Stimulated activated CD8-positive, alpha-beta memory T cell treated with anti-CD3 and anti-CD28 coated beads, Interleukin-7, amount 100 ng/mL, for 24 hours (primary cell): Measurements from ENCODE around the gene TTPAL.

Experiments used
- DNase-seq: peaks from one replicate; pipeline ENCODE4 v3.0.0-alpha.2; 2020; ENCODE audit warnings: low read depth

The TTPAL gene

DNA sequence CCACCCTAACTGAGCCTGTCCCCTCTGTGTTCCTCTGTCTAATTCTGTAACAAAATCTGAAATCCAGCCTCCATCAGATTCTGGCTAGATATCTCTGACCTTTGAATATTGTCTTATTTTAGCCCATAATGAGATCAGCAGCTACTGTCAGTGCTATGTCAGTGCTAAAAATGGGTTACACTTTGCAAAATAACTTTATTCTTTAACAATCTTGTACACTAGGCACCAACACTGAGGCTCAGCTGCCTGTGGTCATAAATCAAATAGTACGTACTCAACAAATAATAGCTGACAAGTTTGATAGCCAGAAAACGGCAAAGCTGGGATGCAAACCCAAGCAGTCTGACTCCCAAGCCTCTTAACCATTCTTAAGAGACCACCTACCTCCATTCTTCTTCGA, 22.1 kb downstream of the TTPAL start:
- DNase-seq = no peak

DNA sequence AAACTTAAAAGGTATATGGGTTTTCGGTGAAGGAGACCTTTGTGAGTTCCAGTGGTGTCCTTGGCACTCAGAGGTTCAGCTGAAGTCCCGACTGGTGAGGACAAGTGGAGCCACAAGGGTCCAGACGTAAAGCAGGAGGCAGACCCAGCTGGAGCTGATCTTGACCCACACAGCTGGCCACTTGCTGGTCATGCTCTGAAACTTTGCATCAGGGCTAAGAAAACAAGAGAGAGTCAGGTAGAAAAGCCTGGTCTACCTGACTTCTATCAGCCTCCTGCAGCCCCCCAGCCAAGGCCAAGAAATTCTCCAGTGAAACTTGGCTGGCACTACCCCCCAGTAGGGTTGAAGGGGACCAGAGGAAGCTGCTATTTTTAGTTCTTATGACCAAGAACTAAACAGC, 24.5 kb downstream of the TTPAL start:
- DNase-seq = no peak

DNA sequence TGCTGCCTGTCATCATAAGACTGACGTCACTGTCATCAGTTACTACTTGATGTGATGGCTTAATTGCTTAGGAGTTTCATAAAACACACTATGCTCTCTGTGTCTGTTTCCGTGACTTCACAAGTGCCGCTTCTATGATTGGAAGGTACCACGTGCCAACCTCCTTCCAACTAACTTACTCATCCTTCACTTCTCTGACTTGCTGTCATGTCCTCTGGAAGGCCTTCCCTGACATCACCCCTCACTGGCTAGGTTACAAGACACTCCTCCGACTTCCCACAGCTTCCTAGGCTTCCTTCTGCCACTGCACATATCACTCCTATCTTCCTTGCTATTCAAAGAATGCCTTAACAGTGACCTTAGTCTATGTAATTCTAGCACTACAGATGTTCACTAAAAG, 25.8 kb downstream of the TTPAL start:
- DNase-seq = no peak

DNA sequence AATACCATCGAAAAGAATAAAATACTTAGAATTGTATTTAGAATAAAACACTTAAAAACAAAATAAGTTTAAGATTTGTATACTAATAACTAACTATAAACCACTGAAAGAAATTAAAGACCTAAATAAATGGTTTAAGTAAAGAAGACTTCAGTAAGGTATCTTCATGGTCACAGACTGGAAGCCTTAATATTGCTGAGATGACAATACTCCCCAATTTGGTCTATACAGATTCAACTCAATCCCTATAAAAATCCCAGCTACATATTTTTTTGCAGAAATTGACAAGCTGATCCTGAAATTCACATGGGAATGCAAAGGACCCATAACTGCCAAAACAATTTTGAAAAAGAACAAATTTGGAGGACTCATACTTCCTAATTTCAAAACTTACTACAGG, 27.3 kb downstream of the TTPAL start:
- no peak for DNase-seq

DNA sequence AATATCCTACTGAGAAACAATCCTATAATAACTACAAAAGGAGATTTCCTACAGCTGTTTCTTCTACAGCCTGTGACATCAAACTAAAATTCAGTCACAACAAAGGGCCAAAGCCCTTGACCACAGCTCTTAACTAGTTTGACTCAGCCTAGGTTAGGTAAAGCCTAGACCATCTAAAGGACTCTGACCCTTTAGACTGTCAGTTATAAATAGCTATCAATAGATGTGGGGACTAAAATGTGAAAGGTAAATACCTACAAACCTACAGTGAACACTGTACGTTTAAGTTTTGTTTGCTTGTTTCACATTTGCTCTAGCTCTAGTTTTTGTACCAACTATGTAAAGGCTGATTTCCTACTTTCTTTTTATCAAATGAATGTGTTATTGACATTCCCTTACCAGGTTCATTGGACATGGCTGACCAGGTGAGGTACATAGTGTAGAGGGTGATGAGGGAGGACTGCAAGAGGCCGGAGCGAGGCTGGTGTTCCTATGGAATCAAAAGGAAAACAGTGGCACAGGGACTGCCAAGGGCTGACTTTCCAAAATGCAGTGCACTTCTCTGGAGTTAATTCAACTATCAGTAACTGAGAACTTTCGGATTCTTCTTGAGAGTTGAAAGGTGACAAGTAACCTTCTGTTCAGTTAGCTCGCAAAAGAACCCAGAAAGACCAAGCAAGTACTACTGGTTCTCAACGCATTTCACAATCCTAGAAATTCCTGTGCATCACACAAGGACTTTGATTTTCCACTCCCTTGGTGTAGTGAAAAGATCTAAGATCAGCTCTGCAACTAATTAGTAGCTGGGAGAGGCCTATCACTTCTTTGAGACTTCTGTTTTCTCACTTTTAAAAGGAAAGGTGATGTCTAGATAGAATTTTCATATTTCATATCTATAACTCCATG, 29.0 kb downstream of the TTPAL start:
- no peak for DNase-seq

DNA sequence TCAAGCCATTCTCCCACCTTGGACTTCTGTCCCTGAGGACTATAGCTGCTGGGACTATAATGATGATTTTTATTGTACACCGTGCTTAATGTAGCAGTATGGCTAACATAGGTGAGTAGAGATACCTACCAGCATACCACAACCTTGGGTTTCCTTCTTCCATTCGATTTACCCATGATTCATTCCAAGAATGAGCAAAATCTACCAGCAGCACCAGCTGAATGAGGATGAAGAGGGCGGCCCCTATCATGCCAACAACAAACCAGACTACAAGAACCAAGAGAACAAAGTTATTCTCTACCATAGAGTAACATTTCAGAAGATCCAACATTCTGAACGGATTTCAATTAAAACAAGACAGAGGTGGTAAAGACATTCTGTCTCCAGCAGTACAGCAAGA, 34.1 kb downstream of the TTPAL start:
- no peak for DNase-seq

DNA sequence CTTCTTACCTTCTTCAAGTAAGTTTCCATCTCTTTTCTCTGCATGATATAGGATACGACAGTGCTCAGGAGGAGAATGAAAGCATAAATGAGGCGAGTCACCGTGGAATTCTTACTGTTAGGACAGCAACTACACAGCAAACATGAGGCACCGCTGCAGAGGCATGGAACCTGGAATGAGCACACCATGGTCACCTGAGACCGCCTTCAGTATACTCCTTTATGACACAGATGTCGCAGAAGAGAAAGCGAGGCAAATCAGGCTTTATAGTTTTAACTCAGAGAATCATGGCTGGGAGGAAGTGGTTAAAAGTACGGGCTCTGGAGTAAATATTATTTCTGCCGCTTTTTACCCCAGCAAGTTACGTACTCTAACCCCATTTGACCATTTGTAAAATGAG, 38.2 kb downstream of the TTPAL start:
- no peak for DNase-seq

DNA sequence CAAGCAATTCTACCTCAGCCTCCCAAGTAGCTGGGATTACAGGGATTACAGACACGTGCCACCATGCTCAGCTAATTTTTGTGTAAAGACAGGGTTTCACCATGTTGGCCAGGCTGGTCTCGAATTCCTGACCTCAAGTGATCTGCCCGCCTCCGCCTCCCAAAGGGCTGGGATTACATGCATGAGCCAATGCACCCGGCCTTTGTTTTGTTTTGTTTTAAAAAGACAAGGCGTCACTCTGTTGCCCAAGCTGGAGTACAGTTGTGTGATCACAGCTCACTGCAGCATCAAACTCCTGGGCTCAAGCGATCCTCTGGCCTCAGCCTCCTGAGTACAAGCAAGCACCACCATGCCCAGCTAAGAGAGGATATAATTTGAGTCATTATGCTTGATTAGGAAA, 40.8 kb downstream of the TTPAL start:
- no peak for DNase-seq

DNA sequence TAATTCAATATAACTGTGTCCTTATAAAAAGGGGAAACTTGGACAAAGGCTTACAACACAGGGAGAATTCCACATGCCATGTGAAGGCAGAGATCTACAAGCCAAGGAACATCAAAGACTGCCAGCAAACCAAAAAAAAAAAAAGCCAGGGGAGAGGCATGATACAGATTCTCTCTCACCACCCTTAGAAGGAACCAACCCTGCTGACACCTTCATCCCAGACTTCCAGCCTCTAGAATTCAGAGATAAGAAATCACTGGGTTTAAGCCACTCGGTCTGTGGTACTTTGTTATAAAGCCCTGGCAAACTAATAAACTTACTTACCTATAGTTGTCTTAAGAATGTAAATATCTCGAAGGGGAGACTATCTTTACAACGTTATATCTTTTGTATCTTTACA, 41.8 kb downstream of the TTPAL start:
- no peak for DNase-seq

DNA sequence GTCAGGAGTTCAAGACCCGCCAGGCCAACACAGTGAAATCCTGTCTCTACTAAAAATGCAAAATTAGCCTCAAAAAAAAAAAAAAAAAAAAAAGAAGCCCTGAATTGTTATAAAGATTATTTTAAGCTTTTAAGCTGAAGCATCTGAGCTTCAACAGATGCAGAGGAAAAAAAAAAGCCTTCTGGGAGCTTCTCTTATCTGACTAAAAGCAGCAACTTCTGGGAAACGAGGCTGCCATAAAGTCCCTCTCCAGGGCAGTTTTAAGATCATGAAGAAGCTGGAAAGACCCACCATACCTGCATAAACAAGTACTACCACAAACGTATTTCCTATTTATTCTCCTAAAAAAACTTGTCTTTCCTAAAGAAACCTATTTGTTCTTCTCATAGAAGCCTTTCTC, 42.6 kb downstream of the TTPAL start:
- no peak for DNase-seq

DNA sequence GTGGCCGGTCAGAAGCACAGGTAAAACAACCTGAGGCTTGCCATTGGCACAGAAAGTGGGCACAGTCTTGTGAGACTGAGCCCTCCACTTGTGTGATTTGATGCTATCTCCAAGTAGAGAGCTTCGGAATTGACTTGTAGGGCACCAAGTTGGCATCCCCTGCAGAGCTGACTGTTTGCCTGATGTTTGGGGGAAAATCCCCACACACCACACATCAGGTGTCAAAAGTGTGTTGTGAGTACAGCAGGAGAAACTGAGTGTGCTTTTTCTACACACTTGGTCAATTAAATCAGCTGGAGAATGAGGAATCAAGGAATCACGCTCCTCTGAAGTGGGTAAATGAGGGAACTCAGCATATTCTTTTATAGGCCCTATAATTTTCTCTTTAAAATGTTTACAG, 45.2 kb downstream of the TTPAL start:
- DNase-seq = no peak

DNA sequence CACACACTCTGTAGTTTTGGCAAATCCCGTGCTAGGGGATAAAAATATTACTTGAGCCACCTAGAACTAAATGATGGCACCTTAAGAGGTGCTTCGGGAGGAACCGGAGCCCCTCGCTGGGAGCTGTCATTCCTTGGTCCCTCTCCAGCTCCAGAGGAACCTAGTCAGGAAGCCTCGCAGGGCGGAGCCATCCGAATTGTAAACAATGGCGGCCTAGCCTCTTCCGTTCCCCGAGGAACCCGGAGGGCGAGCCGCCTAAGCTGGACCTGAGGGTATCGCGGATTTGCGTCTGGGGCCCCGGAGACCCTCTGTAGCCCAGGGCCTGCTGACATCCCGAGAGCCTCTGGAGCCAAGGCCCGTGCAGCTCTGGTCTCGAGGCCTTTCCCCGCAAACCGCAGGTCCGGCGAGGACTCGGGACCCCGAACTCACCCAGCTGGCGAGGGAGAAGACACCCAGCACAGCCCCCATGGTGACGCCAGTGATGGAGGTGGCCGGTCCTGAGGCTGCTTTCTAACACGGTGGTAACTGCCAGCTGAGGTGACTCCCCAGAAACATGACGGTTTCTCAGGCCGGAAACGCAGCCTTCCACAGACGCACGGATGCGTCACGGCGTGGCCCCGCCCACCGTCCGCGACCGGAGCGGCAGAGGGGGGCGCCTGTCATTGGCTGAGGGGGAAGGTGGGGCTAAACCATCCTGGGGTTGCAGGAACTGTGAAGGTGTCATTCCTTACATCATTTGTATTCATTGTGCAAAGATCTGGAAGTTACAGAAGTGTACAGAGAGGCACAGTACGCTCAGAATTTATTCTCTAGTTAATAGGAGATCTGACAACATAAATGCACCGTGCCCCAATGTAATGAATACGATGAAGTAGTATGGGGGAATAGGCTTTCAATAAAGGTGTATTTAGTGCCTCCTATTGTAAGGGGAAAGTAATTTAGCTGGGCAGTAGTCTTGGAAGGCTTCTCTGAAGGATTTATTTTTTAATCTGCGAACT, 46.1 kb downstream of the TTPAL start, which contains the start of gene SERINC3:
Gene SERINC3, minus strand, starts transcription at position 587 of the 998 bp plus-strand sequence. Its CDS starts 119 bp downstream, at position 468.
- DNase-seq = peak; percentile 93

DNA sequence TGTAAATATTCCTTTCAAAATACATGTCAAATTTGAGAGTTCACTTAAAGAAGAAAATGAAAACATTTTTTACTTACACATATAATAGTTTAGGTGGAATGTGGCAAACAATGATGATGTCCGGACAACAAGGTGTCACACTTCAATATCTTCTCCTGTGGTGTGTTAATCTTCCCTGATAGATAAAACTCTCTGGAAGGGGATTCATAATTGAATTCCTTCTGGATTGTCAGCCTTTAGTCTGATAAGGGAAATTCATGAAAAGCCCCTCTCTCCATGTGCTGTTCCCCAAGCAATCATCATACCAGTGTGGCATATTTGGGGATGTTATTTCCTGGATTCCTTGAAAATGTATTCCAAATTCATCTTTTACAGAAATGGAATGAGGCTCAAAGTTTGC, 47.2 kb downstream of the TTPAL start:
- DNase-seq = no peak

DNA sequence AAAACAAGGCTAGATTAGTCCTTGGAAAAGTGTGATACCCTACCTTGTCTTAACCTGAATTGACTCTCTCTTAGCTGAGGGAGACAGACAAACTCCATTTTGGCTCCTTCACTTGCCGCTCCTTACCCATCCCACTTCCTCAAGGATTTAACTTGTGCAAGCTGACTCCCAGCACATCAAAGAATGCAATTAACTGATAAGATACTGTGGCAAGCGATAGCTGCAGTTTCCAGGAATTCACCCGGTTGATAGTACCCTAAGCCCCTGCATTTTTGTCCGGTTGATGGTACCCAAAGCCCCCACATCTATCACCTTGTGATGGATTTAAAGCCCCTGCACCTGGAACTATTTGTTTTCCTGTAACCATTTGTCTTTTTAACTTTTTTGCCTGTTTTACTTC, 48.1 kb downstream of the TTPAL start:
- no peak for DNase-seq

DNA sequence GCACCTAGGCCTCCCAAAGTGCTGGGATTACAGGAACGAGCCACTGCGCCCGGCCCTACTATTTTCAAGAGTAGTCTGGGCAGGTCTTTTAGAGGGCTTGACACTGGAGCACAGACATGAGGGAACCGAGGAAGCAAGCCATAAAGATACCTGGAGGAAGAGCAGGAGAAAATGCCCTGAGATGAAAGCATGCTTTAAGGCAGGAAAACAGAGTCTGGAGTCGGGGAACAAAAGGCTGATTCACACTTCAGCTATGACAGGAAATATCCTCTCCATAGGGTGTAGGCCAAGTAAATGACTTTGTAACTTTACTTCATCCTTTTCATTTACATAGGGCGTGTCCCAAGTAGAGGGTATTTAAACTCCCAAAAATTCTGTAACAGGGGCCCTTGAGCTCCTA, 50.5 kb downstream of the TTPAL start:
- no peak for DNase-seq

DNA sequence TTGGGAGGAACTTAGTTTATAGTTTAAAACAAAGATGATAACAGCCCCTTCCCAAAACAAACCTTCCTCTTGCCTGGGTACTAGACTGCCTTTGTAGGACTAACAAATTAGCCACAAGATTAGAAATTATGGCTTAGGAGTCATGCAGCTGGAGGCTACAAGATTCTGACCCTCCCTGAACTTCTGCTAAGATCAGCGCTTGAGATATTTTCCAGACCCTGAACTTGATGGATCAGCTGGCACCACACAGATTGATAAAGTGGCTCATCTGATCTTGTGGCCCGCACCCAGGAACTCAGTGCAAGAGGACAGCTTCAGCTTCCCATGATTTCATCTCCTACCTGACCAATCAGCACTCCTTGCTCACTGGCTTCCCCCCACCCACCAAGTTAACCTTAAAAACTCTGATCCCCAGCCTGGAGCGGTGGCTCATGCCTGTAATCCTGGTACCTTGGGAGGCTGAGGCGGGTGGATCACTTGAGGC, 52.1 kb downstream of the TTPAL start:
- DNase-seq = no peak

DNA sequence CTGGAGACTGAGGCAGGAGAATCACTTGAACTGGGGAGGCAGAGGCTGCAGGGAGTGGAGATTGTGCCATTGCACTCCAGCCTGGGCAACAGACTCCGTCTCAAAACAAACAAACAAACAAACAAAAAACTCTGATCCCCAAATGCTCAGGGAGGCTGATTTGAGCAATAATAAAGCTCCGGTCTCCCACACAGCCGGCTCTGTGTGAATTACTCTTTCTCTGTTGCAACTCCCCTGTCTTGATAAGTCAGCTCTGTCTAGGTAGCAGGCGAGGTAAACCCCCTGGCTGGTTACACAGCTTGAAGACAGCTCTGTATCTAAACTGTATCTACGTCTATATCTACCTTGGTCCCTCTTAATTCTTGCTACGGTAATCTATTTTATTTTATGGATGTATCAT, 52.6 kb downstream of the TTPAL start:
- DNase-seq = no peak

DNA sequence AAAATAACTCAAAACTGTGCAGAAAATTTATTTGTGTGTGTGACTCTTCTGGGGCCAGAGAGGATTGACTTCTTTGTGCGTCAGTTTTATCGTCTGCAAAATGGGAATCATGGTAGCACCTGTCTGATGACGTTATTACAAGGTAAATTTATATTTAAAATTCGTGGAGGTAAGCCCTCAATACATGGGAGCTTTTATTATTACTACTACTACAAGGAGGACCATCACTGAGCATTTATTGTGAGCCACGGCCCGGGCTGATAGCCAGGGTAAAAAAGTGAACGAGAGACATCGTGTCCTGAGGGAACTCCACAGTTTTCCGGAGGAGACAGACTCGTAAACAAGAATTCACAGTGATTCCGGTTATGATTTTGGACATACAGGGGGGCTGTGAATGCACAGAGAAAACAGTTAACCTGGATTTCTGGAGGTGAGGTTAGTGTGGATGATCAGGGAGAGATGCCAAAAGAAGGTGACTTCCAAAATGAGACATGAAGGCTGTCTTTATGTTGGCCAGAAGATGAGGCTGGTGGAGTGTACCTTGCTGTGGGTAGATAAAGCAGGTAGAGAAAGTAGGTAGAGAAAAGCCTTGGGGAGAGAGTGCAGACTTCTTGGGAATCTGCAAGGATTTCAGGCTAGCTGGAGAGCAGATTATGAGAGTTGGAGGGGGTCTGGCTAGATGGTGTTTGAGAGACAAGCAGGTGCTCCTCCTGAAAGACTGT, 56.7 kb downstream of the TTPAL start:
- DNase-seq = no peak

DNA sequence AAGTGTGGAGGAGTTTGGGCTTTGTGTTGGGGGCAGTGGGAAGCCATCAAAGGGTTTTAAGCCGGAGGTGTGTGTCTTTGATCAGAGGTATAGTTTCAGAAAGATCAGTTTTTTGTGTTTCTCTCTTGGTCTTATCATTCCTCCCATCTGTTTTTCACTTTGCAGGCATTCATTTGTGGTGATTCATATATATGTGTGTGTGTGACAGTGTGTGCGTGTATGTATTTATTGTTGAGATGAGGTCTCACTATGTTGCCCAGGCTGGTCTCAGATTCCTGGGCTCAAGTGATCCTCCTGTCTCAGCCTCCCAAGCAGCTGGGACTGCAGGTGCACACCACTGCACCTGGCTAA, 57.3 kb downstream of the TTPAL start:
- no peak for DNase-seq

DNA sequence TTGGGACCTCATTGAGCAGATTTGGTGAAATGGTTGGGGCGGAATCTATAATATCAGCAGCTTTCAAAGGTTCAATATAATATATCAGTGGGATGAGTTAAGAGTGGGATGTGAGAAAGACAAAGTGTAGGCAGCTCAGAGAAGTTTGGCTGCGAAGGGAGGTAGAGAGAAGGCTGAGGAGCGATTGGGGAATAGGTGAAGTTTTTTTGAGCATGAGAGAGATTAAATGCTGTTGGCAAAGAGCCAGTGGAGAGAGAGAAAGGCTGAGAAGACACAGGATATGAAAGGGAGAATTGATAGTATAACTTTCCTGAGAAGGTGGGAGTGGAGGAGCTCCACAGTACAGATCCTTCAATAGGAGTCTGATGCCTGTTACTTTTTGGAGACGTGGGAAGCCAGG, 58.3 kb downstream of the TTPAL start:
- DNase-seq = no peak

DNA sequence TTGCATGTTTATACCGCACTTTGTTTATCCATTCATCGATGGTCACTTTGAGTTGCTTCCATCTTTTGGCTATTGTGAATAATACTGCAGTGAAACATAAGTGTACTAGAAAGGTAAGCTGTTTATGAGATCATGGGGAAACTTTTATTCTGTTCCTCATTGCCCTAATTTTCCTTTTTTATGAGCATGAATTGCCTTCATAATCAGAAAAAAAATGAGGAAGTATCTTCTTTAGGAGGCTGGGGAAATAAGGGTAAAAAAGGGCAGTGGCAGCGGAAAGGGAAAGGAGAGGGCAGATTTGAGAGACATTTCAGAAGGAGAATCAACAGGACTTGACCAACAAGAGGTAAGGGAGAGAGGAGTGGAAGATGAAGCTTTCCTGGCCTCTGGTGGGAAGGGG, 60.5 kb downstream of the TTPAL start:
- DNase-seq = no peak

DNA sequence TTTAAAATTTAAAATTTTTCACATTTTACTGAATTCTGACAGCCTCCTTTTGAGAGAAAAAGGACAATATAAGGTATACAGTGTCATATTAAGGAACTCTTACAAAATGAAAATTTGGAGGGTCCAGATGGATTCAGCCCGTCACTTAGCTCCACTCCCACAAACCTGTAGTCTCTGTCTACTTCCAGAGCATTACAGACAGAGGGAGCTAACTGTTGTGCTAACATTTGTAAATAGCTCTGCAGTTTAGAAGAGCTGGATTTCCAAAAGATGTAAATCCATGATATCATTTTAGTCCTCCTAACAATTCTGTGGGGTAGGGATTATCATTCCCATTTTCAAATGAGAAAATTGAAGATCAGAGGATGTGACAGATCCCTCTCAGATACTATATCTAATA, 62.3 kb downstream of the TTPAL start:
- DNase-seq = no peak
